GM19025 (cell line): ENCODE measurements around the gene ANGPTL2.

ENCODE experiments used
- ATAC-seq: cut with Tn5 transposase; IDR thresholded peaks from one replicate; pipeline ENCODE4 v1.9.1; 2021; ENCODE audit warnings: mild to moderate bottlenecking, low read depth, moderate library complexity; ENCODE audit not compliant: unreplicated experiment

Gene ANGPTL2

GRCh38 chr9:127121628-127122175 lies 733 bp downstream of the ANGPTL2 start:
- ATAC-seq: no peak

DNA sequence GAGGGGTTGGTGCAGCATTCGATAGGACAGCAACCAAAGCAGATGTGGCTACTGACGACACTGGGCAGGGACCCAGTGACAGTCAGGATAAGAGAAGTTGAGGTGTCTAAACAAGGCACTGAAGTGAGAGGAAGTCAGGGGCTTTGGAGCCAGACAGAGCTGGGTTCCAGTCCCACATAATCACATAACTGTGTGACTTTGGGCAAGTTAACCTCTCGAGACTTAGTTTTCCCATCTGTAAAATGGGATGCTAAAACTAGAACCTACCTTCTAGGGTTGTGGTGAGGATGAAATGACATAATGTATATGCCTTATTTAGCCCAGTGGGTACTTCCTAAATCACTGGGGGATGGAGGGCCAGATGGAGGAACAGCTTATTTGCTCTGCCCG lies 3.1 kb downstream of the ANGPTL2 start:
- ATAC-seq: no peak

DNA sequence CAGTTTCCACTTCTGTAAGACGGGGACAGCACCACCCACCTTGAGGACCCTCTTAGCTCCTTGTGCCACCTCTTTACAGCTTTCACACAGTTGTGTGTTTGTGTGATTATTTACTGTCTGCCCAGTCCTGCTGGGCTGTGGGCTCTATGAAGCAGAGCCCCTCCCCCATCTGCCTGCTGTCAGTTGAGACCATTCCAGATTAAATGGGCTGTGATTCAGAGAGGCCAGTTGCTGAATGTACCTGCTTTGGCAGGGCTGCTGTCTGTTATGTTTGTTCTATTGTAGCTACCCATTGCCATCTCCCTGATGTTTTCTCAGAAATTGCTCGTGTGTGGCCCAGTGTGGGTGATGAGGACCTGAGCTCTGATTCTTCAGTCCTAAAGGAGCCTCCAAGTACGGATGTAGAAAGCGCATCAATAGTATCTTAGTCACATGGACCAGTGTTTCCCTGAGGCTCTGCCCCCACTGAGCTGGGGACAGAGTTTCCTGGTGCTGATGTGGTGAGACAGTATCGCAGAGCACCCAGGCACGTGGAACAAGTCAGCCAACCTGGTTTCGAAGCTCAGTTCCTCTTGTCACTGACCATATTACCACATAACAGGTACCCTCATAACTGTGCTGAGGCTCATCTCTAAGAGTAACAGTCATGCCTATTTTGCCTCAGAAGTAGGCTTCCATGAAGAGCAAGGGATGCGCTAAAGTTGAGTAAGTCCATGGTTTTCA lies 3.7 kb downstream of the ANGPTL2 start:
- ATAC-seq: no peak

GRCh38 chr9:127117801-127118200 lies 4.6 kb downstream of the ANGPTL2 start:
- ATAC-seq: no peak

- no peak for ATAC-seq
These were observed 5.5 kb downstream of the ANGPTL2 start for GRCh38 chr9:127116957-127117356.

- no peak for ATAC-seq
These were observed 6.2 kb downstream of the ANGPTL2 start for GRCh38 chr9:127116088-127116726.

DNA sequence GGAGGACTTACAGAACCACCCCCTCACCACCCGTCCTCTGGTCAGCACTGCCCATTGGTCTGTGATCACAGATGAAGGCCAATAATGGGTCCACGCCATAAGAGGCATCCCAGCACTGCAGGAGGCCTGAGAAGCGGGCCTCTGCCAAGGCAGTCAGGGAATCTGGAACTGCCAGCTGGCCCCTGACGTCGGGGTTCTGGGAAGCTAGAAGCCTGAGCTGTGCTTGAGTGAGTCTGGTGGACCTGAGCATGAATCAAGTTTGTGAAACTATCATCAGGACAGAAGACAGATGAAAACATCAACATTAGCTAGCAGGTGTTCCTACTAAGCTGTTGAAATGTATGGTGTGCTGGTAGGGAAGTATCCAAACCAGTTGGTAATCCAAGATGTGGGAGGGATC lies 7.8 kb downstream of the ANGPTL2 start:
- ATAC-seq: no peak

DNA sequence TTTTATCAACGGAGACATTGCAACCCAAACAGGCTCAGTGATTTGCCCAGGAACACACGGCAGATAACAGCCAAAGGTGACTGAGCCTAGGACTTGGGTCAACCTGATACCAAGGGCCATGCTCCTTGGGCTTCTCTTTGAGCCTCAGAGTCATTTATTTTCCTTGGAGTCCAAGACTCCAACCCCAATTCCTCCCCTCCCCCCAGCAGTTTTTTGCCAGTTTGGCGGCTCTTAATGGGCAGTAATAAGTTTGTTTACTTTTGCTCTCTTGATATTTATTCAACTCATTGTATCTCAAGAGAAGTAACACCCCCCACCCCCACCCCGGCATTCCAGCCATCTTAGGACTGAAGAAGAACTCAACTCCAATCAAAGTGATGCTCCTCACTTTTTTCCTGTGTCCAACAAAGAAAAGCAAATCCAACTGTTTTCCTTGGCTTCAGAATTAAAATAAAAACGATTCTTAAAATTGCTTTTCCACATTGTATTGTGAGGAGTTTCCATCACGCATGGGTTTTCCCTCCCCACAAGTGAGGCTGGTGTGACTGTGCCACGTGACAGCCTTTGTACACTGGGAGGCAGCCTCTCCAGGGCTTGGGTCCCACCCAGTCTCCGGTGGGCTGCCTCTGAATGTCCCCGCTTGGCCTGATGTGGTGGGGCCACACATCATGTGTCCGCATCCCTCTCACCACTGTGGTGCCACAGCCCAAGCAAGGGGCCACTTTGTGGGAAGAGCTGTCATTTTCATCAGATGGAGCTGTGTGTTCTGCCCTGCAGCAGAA lies 9.1 kb downstream of the ANGPTL2 start:
- ATAC-seq: no peak

DNA sequence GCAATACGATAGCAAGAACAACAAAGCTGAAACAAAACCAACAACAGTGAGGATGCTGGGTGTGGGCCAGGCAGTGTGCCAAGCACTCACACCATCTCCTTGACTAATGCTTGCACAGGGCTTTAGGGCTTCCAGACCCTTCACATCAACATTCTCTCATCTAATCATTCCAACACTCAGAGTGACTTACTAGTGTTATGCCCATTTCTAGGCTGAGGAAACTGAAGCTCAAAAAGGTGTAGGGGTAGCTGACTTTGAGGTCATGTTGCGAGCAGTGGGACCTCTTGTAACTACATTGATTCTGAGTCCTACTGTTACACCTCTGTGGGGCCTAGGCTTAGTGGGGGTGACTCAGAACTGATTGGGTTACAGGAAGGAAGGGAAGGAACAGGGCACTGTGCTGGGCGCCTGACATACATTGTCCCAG lies 9.7 kb downstream of the ANGPTL2 start:
- ATAC-seq: no peak

DNA sequence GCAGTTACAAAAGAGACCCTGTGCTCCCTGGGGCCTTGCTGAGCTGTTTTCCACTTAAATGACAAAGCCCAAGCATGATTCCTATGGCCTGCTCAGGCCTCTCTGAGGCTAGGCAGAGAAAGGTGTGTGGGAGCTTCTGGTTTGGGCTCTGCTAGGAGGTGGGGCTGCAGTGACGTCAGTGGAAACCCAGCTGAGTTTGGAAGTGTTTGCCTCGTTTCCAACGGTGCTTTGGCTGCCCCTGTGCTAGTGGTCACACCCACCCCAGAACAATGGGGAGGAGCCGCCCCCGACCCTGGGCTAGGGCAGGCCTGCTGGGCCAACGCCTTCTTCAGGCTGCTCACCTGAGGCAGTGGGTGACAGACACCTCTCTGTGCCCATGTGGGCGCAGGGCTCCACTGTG lies 10.4 kb downstream of the ANGPTL2 start:
- no peak for ATAC-seq

GRCh38 chr9:127109212-127109711 lies 13.2 kb downstream of the ANGPTL2 start:
- ATAC-seq: no peak

GRCh38 chr9:127107929-127108876 lies 14.2 kb downstream of the ANGPTL2 start:
- no peak for ATAC-seq

DNA sequence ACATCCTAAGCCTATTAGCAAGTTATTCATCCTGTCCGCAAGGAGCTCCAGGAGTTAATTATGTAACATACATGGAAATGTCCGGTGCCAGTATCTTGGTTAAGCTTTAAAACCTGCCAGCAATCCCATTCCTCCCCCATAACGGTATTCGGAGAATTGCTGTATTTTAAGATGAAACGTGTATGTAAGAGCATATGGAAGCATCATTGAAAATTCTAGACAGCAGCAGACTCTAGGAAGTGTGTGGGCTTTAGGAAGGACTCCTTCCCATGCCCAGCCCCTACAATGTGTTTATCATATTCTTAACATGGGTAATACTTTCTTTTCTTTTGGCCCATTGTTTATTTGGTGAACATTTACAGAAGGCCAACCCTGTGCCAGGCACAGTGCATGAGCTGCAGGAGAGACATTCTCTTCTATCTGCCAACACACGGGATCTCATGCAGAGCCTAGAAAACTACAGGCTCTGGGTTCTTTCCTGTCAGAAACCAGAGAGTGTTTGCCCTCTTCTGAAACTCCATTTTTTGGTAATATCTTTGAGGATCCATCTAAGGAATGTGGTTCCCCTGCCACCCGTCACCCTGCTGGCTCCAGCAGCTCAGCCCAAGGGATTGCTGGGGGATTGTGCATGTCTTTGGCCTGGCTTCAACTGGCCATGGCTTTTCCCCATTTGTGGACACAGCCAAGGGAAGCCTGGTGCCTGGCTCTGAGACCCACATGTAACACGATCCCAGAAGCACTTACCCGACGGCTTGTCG lies 15.1 kb downstream of the ANGPTL2 start:
- no peak for ATAC-seq

DNA sequence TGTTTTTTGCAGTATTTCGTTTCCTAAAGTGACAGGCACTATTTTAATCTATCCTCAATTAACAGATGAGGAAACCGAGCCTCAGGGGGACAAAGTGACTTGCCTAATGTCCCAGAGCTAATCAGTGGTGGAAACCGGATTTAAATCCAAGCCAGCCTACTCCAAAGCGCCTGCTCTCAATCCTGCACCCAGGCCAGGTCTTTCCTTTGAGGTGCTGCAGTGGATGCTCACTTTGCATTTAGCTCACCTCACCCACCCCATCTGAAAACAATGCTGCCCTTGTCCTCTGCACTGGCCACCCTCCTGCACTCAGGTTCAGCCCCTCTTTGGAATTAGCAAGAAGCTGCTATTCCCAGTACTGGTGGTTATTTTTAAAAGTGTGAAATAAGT lies 16.0 kb downstream of the ANGPTL2 start:
- no peak for ATAC-seq

- ATAC-seq: no peak
These were observed 16.5 kb downstream of the ANGPTL2 start for GRCh38 chr9:127105805-127106465.

DNA sequence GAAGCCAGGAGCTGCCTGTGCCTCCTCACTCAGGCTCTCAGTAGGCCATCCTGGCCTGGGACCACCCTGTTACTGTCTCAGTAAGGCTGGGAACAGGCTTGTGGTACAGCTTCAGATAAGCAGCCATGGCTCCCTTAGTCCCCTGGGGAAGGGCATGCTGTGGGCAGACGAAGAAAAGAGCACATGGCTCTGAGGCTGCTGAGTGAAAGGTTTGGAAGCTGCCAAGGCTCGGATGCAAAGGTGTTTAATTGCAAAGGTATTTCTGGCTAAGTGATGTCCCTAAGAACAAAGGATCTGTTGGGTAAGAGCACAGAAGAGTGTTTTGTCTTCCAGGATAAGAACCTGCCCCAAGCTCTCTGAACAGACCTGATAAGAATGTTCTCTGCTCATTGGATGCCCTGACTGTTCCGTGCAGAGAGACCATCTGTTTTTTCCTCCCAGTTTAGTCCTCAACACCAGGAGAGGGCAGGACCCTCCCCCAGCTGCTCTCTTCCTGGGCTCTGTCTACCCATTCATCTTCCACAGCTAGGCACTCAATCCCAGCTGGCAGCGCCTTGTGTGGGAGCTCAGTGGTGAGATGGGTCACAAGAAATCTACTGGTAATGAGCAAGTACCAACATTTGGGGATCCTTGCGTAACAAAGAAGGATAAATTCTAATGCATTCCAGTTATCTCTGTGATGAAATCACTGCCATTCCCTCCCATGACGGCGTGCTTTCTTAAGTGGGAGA lies 17.7 kb downstream of the ANGPTL2 start:
- no peak for ATAC-seq

DNA sequence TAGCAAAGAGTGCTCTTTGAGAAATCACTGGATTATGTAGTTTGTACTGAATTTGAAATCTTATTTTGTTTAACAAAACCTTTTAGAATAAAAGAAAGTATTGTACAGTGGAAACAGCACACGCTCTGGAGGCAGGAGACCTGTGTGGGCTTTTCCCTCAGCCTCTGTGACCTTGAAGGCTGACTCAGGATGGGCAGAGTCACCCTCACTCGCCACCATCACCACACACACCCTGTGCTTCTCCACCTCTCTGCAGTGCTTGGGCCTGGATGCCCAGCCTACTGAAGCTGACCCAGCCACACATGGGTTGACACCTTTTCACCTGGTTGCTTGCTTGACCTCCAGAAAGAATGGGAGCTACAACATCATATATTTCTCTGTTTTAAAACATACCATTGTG lies 19.6 kb downstream of the ANGPTL2 start:
- no peak for ATAC-seq

DNA sequence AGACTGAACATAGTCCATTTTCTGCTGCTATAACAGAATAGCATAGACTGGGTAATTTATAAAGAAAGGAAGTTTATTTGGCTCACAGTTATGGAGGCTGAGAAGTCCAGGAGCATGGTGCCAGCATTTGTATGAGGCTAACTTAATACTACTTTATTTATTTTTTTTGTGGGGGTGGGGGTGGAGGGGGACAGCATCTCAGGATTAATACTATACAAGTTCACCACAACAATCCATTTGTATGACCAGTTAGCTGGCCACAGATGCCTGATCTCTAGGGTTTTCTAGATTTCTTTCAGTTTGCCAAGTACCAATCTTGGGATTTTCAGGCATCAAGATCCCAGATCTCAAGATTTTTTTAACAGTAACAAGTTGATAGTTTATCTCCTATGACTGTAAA lies 20.3 kb downstream of the ANGPTL2 start:
- ATAC-seq: no peak
